GM18505 (cell line): ENCODE data around the gene USP7.
"Not testable (repeated sequence)": the region's sequence is repeated elsewhere in the genome, so short reads cannot be mapped to it uniquely, and the experiment has no call there.

Experiments
- ATAC-seq: cut with Tn5 transposase; IDR thresholded peaks from one replicate; pipeline ENCODE4 v1.9.1; 2021; ENCODE audit not compliant: unreplicated experiment
- POLR2A ChIP-seq: IDR thresholded peaks from 4 replicates; pipeline ENCODE4 v1.6.1; 2011; ENCODE audit warnings: borderline replicate concordance; ENCODE audit not compliant: insufficient read depth, insufficient read length; ENCODE audit errors: extremely low read depth

The USP7 gene

DNA sequence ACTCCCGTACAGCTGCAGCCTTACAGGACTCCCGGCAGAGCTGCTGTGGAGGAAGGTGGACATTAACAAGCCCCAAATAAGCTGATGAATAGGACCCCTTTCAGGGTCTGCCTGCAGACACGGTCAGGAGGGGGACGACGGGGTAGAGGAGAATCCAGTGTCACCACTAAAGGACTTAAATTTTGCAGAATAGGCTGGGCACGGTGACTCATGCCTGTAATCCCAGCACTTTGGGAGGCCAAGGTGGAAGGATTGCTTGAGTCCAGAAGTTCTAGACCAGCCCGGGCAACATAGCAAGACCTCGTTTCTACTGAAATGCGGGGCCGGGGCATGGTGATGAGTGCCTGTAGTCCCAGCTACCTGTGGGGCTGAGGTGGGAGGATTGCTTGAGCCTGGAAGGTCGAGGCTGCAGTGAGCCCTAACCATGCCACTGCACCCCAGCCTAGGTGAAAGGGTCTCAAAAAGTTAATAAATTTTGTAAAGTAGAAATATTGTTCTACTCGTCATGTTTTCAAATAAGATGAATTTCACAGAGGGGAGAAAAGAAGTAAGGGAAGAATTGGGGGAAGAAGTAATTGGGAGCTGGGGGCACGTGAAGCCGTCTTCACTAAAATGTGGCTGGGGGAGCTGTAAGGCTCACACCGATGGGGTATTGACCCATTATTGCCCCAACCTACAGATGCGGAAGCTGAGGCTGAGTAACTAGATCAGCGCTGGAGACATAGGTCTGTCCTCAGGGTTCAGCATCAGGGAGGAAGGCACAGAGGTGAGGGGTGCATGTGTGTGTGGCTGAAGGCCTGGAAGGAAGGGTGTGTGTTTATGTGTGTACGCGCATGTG, 76.9 kb downstream of the USP7 start:
- no peak for ATAC-seq
- TF ChIP-seq POLR2A, result no peak

DNA sequence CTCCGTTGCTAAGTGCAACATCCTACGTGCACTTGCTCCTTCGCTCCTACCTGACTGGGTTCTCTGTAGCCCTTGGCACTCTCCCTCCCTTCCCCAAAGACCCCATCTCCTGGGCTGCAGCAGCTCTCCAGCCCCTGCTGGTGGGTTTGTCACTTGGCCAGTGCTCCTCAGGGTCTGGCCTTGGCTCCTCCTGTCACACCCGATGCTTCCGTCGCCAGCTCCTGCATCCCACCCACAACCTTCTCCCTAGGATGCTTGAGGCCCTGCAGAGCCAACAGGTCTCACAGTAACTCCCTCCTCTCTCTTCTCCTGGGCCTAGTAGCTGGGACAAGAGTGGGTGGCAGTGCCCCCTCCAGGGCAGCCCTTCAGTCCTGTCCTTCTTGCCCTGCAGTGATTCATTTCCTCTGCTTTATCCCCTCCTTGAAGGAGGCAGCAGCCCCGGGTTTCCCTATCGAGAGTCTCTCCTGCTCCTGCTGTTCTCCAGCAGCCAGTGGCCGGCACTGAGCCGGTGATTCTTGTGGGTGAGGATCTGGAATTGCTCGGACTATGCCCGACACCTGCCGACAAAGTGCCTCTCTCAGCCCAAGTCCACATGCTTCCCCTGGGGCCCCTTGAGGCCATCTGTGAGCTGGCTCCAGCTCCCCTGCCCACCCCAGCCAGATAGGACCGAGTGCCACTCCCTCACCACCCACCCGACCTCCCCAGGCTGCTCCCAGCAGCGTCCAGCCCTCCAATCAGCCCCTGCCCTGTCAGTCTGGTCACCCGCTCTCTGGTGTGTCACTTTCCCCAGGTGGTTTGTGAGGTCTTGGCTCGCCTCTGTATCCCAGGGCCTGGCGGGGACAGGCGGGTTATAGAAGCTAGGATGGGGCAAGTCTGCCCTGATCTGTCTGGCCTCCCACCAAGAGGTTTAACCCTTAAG, 77.8 kb downstream of the USP7 start:
- ATAC-seq, result no peak
- TF ChIP-seq POLR2A, result no peak

DNA sequence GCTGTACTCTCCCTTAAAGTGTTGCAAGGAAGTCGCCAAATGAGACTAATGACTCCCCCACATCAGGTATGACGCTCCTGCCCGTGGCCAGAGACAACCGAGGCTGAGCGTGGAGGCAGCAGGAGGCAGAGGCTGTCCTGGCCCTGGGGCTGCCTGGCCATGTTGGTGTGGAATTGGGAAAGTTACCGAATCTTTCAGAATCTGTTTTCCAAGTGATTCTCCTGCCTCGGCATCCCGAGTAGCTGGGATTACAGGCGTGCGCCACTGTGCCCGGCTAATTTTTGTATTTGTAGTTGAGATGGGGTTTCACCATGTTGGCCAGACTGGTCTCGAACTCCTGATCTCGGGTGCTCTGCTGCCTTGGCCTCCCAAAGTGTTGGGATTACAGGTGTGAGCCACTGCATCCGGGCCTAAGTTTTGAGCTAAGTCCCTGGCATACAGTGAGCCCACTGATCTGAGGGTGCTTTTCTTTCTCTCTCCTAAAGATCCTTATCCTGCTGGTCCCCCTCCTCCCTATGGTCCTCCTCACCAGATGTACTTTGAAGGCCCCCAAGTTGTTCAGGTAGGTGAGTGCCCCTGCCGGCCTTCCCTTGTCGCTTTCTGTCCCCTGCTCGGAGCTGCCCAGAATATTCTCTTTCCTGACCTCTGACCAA, 80.9 kb downstream of the USP7 start:
- no peak for TF ChIP-seq POLR2A
- no peak for ATAC-seq

DNA sequence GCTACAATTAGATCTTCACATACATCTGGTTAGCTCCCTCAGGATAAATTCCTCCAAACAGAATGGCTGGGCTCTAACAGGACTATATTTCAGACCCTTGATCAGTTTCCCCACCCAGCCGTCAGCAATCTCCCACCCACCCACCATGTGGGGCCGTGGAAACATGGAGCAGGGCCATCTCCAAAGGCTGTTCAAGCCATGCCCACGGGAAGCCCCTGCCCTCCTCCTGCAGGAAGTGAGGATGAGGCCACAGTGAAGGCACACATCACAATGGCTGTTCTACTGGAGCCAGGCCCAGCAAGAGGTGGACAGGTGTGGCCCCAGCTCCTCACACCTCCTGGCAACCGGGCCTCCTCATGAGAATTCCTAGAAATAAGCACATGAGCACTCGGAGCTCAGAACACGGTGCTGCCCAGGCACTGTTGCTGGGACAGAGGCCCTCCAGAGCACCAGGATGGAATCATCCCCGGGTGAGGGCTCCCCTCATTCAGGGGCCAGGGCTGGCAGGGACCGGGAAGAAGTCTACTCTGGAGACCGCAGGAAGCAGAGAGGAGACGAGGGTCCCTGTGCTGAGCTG, 81.6 kb downstream of the USP7 start, which contains the start of gene LITAFD:
Gene LITAFD, plus strand, starts transcription at position 311 of the 577 bp plus-strand sequence. CDS start 2,005 bp downstream, outside the sequence.
- TF ChIP-seq POLR2A, result no peak
- no peak for ATAC-seq

DNA sequence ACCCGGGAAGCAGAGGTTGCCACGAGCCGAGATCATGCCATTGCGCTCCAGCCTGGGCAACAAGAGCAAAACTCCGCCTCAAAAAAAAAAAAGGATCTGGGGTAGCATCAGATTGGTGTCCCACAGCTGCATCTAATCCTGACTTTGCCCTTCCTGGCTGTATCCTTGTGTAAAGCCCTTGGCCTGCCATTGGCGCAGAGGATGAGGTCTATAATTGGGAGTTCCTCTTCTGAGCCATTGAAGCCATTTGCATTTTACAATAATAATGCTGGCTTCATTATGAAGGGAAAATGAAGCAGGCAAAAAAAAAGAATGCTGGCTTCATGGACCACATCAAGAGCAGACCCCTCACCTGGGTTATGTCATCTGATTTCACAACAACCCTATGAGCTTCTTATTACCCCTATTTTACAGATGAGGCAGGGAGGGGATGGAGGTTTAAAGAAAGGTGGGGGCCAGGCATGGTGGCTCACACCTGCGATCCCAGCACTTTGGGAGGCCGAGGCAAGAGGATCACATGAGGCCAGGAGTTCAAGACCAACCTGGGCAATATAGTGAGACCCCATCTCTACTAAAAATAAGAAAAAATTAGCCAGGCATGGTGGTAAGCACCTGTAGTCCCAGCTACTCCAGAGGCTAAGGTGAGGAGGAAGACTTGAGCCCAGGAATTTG, 82.7 kb downstream of the USP7 start:
- no peak for TF ChIP-seq POLR2A
- no peak for ATAC-seq

DNA sequence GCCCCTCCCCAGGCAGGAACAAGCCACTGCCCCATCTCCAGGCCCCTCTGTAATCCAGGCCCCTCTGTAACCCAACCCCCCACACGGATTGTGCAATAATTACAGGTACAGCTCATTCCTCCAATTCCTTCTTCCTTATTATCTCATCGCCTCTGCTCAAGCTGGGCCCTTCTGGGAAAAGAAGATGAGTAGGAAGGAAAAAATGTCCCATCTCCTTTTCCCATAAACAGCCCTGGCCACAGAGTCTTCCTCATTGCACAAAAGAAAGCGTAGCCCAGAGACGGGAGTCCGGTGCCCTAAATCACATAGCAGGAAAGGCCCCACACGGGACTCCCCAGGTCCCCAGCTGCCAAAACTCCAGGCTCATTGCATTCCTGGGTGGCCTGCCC, 85.2 kb downstream of the USP7 start:
- no peak for ATAC-seq

DNA sequence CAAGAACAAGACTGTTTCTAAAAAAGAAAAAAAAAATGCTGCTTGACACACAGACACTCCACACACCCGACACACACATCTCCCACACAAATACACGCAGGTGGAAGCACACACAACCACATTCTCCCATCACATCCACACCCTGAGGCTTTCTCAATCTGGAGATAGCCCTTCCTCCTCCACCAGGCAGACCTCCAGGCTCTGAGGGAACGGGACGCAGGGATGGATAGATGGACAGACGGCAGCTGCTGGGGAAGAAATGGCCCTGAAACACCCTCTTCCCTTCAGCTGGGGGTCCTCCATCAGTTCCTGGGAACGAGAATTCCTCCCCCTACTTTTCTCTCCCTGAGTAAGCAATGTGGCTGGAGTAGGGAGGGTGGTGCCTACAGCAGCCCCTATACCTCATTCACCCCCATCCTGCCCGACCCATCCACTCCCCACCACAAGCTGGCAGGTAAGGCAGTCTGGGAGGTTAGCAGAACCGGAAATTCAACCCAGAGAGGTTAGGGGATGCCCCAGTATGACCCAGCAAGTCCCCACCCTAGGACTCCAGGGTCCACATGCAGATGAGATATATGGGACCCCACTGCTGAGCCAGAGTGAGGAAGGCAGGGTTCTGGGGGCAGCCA, 85.7 kb downstream of the USP7 start:
- no peak for TF ChIP-seq POLR2A
- no peak for ATAC-seq

More for the DNA sequence above, 85.2 kb downstream of the USP7 start:
- TF ChIP-seq POLR2A, result no peak

DNA sequence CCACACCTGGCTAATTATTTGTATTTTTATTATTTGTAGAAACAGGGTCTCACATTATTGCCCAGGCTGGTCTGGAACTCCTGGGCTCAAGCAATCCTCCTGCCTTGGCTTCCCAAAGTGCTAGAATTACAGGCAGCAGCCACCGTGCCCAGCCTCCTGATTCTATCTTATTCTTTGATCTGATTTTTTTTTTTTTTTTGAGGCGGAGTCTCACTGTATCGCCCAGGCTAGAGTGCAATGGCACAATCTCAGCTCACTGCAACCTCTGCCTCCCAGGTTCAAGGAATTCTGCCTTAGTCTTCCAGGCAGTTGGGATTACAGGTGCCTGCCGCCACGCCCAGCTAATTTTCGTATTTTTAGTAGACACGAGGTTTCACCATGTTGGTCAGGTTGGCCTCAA, 88.4 kb downstream of the USP7 start:
- ATAC-seq, result not testable (repeated sequence)

DNA sequence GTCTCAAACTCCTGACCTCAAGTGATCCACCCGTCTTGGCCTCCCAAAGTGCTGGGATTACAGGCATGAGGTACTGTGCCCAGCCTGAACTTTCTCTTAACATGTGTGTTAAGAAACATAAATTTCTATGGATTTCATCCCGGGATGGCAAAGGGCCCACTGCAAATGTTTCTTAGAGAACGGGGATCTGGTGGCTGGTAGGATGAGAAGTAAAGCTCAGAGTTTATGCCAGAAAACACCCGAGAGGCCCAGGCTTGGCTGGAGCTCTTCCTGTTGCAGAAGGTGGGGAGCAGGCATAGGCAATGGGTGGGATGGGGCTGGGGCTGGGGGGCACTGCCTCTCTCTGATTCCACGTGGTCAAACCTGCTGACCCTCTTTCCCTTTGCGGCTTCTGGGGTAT, 89.3 kb downstream of the USP7 start:
- TF ChIP-seq POLR2A, result no peak
- no peak for ATAC-seq

DNA sequence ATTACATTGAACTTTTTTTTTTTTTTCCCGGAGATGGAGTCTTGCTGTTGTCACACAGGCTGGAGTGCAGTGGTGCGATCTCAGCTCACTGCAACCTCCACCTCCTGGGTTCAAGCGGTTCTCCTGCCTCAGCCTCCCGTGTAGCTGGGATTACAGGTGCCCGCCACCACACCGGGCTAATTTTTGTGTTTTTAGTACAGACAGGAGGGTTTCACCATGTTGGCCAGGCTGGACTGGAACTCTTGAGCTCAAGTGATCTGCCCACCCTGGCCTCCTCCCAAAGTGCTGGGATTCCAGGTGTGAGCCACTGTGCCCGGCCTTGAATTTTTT, 89.9 kb downstream of the USP7 start:
- ATAC-seq, result not testable (repeated sequence)

DNA sequence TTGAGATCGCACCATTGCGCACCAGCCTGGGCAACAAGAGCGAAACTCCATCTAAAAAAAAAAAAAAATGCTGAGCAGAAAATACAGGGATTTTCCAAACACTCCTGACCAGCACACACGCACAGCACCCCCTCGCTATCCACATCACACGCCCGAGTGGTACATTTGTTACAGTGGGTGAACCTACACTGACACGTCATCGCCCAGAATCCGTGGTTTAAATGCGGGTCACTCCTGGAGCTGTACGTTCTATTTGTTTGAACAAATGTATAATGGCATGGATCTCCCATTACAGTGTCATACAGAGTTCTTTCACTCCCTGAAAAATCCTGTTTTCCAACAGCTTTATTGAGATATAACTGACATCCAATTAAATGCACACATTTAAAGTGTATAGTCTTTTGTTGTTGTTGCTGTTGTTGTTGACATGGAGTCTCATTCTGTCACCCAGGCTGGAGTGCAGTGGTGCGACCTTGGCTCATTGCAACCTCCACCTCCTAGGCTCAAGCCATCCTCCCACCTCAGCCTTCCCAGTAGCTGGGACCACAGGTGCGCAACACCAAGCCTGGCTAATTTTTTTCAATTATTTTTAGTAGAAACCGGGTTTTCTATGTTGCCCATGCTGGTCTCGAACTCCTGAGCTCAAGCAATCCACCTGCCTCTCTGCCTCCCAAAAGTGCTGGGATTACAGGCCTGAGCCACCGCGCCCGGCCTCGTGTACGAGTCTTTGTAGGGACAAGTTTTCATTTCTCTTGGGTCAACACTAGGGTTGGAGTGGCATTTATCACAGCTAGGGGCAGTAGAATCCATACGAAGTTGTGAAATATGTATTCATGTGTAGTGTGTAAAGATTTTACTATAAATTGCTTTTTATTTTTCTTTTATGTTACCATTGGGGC, 90.5 kb downstream of the USP7 start:
- TF ChIP-seq POLR2A, result no peak
- ATAC-seq, result no peak

DNA sequence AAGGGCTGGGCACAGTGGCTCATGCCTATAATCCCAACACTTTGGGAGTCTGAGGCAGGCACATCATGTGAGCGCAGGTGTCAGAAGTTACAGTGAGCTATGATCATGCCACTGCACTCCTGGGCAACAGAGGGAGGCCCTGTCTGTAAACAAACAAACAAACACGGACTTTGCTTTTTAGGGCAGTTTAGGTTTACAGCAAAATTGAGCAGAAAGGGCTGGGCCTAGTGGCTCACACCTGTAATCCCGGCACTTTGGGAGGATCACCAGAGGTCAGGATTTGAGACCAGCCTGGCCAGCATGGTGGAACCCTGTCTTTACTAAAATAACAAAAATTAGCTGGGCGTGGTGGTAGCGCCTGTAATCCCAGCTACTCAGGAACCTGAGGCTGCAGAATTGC, 91.6 kb downstream of the USP7 start:
- no peak for TF ChIP-seq POLR2A
- no peak for ATAC-seq

DNA sequence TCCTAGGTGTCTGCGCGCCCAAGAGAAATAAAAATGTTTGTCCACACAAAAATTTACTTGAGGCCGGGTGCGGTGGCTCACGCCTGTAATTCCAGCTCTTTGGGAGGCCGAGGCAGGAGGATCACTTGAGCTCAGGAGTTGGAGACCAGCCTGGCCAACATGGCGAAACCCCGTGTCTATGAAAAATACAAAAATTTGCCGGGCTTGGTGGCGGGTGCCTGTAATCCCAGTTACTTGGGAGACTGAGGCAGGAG, 93.8 kb downstream of the USP7 start:
- ATAC-seq, result not testable (repeated sequence)
